ENCODE data around the gene ALS2. TPM values are rescaled to one million over a fixed set of nuclear protein-coding genes. Genes with fewer than 3 reads are reported as not detected.

ALS2 gene
- total RNA-seq, 1 experiment from 2014 or later, result 56.1 TPM

- Histone ChIP-seq H3K27me3 (replicated peaks; ENCODE audit: insufficient read depth, low read depth, low read length, poor library complexity) (no peaks in the 10 kb centered on the region), H3K36me3 (ENCODE audit: insufficient read depth, low read length, poor library complexity, severe bottlenecking) (no peaks in the 10 kb centered on the region)
- BruUV-seq (replicated peaks), result no TSS peak
These were observed 43.5 kb upstream of the ALS2 start for GRCh38 chr2:201824212-201824611.

GRCh38 chr2:201821080-201821479 lies 40.3 kb upstream of the ALS2 start:
- Histone ChIP-seq H3K4me3 (ENCODE audit: low read depth, low read length, poor library complexity, severe bottlenecking) (no peak overlapping the region), H3K36me3 (ENCODE audit: insufficient read depth, low read length, poor library complexity, severe bottlenecking) (no peaks in the 10 kb centered on the region), H3K4me1 (ENCODE audit: insufficient read depth, low read length, poor library complexity, severe bottlenecking) (peaks cover 7% of the 10 kb centered on the region), H3K27me3 (replicated peaks; ENCODE audit: insufficient read depth, low read depth, low read length, poor library complexity) (no peaks in the 10 kb centered on the region), H3K27ac (ENCODE audit: low read depth, low read length, poor library complexity, severe bottlenecking) (no peak overlapping the region), H3K9me3 (ENCODE audit: low read depth, low read length, poor library complexity, severe bottlenecking) (no peaks in the 10 kb centered on the region)
- POLR2A ChIA-PET (ENCODE audit: low non-redundant PET), result no interaction called here
- CTCF ChIA-PET, result no interaction called here
- no peak for TF ChIP-seq CTCF (conservative IDR thresholded peaks at IDR 0.05; ENCODE audit: low read depth, low read length)
- no peak for TF ChIP-seq EZH2 (IDR thresholded peaks at IDR 0.05; ENCODE audit: borderline replicate concordance, low read depth, low read length, poor library complexity, severe bottlenecking)
- intact Hi-C loops (cut with micrococcal nuclease; ENCODE audit: unreplicated experiment), result no loop called here
- no peak for DNase-seq (ENCODE audit: low spot score)
- BruUV-seq (replicated peaks), result no TSS peak

More at GRCh38 chr2:201824212-201824611, 43.5 kb upstream of the ALS2 start:
- no peaks in the 10 kb centered on the region for H3K9me3 ChIP-seq (ENCODE audit: low read depth, low read length, poor library complexity, severe bottlenecking)
- intact Hi-C loops (cut with micrococcal nuclease; ENCODE audit: unreplicated experiment), result no loop called here
- no peaks in the 10 kb centered on the region for H3K4me1 ChIP-seq (ENCODE audit: insufficient read depth, low read length, poor library complexity, severe bottlenecking)
- no peak overlapping the region for H3K27ac ChIP-seq (ENCODE audit: low read depth, low read length, poor library complexity, severe bottlenecking)
- H3K4me3 ChIP-seq (ENCODE audit: low read depth, low read length, poor library complexity, severe bottlenecking), result no peak overlapping the region
- POLR2A ChIA-PET (ENCODE audit: low non-redundant PET), result no interaction called here
- CTCF ChIA-PET, result no interaction called here
- TF ChIP-seq EZH2 (IDR thresholded peaks at IDR 0.05; ENCODE audit: borderline replicate concordance, low read depth, low read length, poor library complexity, severe bottlenecking) (no peak), CTCF (conservative IDR thresholded peaks at IDR 0.05; ENCODE audit: low read depth, low read length) (no peak)
- DNase-seq (ENCODE audit: low spot score), result no peak

GRCh38 chr2:201820383-201821007 lies 39.8 kb upstream of the ALS2 start:
- Histone ChIP-seq H3K36me3 (ENCODE audit: insufficient read depth, low read length, poor library complexity, severe bottlenecking) (no peaks in the 10 kb centered on the region), H3K27ac (ENCODE audit: low read depth, low read length, poor library complexity, severe bottlenecking) (no peak overlapping the region), H3K27me3 (replicated peaks; ENCODE audit: insufficient read depth, low read depth, low read length, poor library complexity) (no peaks in the 10 kb centered on the region), H3K4me3 (ENCODE audit: low read depth, low read length, poor library complexity, severe bottlenecking) (no peak overlapping the region), H3K4me1 (ENCODE audit: insufficient read depth, low read length, poor library complexity, severe bottlenecking) (peaks cover 7% of the 10 kb centered on the region), H3K9me3 (ENCODE audit: low read depth, low read length, poor library complexity, severe bottlenecking) (no peaks in the 10 kb centered on the region)
- BruUV-seq (replicated peaks), result no TSS peak
- DNase-seq (ENCODE audit: low spot score), result no peak
- ChIA-PET POLR2A (ENCODE audit: low non-redundant PET) (no interaction called here), CTCF (no interaction called here)
- TF ChIP-seq CTCF (conservative IDR thresholded peaks at IDR 0.05; ENCODE audit: low read depth, low read length) (no peak), EZH2 (IDR thresholded peaks at IDR 0.05; ENCODE audit: borderline replicate concordance, low read depth, low read length, poor library complexity, severe bottlenecking) (no peak)
- intact Hi-C loops (cut with micrococcal nuclease; ENCODE audit: unreplicated experiment), result no loop called here

Data from A673 (cell line).